Hippocampal formation (tissue), 2 donors: ENCODE data around the gene AP4M1.
"Not testable (repeated sequence)": the region's sequence is repeated elsewhere in the genome, so short reads cannot be mapped to it uniquely, and the experiment has no call there.

Experiments used
- DNase-seq, 2 donors: peaks; one replicate each; lab custom pipeline; 2025; lab: John Stamatoyannopoulos, UW

AP4M1 gene

DNA sequence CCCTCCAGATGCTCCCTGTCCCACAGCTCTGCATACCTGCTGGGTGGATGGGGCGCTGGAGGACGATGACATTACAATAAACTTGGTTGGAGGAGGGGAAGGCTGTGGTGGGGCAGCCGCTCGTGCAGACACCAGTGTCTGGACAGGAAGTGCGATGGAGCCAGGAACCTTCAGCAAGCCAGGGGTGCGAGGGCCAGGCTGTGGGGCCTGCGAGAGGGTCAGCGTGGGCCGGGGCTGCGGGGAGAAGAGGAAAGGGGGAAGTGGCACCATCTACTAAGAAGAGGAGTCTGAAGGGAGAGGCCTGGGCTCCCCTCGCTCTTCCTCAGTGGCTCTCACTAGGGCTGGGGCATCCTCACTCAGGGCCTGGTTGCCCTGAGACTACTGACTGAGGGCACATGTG lies 6.4 kb downstream of the AP4M1 start:
- DNase-seq = no peak

DNA sequence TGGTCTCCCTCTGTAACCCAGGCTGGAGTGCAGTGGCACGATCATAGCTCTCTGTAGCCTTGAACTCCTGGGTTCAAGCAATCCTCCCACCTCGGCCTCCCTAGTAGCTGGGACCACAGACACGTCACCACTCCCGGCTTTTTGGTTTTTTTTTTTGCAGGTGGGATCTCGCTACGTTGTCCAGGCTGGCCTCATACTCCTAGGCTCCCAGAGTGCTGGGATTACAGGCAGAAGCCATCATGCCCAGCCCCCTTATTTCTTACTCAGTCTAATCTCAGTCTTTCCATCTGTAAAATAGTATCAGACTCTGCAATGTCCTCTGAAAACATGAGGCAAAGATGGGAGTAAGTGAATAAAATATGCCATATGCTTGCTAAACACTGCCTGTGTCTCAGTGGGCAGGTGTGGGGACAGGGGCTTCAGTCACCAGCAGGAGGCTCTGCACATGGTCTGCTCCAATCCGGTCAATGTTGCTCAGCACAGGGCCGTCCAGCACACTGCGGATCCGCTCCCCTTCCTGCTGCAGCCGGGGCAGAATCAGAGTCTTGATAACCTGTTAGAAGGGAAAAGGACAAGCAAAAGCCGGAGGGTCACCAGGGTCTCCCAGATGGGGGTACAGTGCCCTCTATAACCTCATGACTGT lies 8.2 kb downstream of the AP4M1 start:
- no peak for DNase-seq

DNA sequence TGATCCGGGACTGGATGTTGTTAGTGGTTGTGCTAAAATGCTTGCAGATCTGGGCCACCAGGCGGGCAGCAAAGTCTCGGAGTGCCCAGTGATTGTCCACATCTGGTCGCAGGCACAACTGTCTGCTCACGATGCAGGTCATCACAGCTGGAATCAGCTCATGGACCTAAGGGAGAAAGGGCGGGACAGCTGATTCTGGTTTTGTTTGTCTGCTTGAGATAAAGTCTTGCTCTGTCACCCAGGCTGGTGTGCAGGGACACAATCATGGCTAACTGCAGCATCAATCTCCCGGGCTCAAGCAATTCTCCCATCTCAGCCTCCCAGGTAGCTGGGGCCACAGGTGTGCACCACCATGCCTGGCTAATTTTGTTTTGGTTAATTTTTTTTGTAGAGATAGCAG lies 9.7 kb downstream of the AP4M1 start:
- DNase-seq = no peak

DNA sequence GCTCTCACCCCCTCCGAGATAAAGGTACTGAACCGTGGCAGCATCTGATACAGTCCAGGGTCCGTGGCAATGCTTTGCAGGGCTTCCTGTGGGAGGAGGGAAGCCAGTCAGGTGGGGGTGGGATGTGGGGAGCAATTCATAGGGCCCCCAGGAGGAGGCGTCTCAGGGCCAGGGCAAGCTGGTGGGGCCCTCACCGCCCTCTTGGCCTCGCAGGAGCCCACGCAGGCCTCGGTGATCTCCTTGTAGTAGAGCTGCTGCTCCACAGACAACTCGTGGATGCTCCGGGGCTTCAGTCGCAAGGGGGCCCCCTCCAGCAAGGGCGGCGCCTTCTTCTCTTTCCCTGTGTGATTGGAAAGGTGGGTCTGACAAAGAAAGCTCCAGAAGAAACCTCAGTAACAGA lies 10.5 kb downstream of the AP4M1 start:
- DNase-seq = no peak

DNA sequence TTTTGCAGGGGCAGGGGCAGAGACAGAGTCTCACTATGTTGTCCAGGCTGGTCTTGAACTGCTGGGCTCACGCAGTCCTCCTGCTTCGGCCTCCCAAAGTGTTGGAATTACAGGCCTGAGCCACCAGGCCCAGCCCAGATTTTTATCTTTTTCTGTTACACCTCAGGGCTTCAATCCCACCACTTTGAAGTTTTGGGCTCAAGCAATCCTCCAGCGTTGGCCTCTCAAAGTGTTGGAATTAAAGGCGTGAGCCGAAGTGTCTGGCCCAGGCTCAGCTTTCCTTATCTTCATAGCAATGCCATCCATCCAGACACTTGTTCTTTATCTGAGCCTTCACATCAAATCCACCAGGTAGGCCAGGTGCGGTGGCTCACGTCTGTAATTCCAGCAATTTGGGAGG lies 13.6 kb downstream of the AP4M1 start:
- DNase-seq = no peak

DNA sequence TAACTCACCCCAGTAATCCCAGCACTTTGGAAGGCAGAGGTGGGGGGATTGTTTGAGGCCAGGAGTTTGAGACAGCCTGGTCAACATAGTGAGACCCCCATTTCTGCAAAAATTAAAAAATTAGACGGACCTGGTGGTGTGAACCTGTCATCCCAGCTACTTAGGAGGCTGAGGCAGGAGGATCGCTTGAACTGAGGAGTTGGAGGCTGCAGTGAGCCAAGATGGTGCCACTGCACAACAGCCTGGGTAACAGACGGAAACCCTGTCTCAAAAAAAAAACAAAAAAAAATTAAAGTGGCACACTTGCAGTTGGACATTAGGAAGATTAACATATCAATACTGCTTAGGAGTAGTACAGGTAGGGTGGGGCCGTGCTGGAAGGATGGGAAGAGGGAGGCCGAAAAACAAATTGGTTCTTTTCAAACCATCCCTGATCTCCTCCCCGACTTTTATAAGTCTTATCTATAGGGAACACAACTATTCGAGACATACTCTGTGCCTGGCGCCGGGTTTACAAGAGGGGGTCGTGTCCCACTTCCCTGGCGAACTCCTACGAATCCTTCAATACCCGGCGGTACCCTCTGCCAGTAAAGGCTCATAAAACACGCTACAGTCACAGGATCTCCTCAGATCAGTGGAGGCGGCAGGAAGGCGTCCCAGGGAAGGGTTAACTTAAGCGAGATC lies 17.1 kb downstream of the AP4M1 start:
- no peak for DNase-seq

DNA sequence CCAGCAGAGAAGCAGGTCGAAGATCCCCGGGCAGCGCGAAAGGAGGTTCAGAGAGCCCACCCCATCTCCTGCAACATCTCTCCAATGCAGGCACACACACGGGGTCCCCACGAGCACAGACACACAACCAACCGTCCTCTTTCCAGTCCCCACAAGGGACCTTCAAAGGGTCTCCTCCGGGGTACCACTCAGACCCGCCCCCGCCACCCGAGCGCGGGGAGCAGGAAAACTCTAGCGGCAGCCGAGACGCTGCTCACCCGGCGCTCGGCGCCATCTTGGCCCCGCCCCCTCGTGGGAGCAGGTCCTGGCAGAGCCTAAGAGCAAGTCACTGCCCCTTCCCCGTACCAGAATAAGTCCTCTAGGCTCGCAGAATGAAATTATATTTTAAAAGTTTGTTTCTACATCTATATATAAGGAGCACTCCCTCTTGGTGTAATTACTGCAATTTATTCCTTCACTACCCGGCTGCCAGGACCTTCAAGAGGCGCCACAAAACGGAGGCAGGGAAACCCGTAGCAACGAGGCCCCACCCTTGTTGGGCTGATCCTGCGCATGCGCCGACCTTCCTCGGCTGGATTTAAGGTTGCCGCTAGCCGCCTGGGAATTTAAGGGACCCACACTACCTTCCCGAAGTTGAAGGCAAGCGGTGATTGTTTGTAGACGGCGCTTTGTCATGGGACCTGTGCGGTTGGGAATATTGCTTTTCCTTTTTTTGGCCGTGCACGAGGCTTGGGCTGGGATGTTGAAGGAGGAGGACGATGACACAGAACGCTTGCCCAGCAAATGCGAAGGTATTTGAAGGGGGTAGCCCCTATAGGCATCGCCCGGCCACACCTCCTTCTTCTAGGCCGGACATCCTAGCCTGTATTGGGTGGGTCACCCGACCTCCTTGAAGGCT lies 17.9 kb downstream of the AP4M1 start, which contains the start of the genes CNPY4 and TAF6:
TSS of gene CNPY4 (plus strand) at position 563 of the 898 bp plus-strand sequence. CDS start at position 674, 111 bp downstream.
TSS of gene TAF6 (minus strand) at position 287 of the 898 bp plus-strand sequence. CDS start 5,149 bp downstream, outside the sequence.
- peak; percentile 92 for DNase-seq

DNA sequence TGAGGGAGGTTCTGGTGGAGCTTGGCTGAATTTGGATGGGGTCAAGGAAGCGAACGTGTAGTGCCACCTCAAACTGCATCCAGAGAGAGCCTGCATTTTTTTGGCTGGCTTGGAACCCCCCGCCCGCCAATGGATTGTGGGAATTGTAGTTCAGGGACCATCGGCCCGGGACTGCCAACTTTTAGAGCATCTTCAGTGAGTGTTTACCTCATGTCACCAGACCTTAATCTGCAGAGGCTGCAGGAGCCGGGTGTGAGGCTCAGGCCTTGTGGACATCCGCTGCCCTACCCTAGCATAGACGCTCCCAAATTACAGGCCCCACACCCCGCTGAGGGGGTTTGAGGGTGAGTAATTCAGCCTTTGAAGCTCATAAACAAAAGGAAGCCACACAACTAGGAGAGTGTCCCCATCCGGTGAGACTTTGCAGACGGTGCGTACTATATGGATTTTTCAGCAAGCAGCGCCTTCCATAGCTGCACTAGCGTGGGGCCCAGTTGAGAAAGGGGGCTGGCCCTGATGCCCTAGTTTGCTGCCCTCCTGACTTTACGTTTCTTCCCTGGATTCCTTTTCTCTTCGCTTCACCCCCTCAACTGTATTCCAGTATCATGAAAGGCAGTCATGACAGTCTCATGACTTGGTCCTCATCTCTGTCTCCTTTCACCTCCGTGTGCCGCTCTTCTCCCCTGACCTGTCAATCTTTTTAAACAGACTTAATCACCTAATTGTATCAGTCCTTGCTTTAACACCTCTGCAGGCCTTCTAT lies 18.7 kb downstream of the AP4M1 start:
- DNase-seq = peak; percentile 85

DNA sequence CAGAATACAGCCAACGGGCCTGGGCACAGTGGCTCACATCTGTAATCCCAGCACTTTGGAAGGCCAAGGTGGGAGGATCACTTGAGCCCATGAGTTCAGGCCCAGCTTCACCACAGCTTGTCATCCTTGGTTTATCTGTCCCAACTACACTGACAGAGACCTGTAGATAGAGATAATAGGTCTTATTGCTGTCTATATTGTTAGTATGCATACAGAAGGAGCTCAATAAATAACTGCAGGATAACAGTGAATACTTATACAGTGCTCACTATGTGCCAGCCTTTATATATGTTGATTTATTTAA lies 19.2 kb downstream of the AP4M1 start:
- DNase-seq = no peak

DNA sequence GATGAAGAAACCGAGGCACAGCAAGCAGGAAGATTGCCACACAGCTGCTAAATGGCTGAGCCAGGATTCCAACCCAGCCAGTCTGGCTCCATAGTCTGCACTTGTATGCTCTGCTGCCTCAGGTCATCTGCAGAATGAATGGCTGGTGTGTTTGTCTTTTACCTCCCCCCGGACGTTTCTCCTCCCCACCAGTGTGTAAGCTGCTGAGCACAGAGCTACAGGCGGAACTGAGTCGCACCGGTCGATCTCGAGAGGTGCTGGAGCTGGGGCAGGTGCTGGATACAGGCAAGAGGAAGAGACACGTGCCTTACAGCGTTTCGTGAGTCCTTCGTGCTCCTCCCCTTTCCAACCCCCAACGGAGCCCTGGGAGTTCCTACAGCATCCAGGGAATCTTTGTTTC lies 20.6 kb downstream of the AP4M1 start:
- DNase-seq = no peak

DNA sequence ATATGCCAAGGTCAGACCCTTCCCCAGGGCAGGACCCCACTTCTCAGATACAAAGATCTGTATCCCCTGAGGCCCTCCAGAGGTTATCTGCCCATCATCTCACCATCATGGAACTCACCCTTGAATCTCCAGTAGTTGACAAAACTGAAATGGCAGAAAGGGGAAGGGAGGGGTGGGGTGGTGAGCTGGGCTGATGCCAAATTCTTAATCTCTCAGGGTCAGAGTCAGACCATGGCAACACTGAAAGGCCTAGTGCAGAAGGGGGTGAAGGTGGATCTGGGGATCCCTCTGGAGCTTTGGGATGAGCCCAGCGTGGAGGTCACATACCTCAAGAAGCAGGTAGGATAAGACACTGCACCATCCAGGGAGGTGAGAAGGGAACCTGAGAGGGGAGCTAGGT lies 21.1 kb downstream of the AP4M1 start:
- DNase-seq = no peak

DNA sequence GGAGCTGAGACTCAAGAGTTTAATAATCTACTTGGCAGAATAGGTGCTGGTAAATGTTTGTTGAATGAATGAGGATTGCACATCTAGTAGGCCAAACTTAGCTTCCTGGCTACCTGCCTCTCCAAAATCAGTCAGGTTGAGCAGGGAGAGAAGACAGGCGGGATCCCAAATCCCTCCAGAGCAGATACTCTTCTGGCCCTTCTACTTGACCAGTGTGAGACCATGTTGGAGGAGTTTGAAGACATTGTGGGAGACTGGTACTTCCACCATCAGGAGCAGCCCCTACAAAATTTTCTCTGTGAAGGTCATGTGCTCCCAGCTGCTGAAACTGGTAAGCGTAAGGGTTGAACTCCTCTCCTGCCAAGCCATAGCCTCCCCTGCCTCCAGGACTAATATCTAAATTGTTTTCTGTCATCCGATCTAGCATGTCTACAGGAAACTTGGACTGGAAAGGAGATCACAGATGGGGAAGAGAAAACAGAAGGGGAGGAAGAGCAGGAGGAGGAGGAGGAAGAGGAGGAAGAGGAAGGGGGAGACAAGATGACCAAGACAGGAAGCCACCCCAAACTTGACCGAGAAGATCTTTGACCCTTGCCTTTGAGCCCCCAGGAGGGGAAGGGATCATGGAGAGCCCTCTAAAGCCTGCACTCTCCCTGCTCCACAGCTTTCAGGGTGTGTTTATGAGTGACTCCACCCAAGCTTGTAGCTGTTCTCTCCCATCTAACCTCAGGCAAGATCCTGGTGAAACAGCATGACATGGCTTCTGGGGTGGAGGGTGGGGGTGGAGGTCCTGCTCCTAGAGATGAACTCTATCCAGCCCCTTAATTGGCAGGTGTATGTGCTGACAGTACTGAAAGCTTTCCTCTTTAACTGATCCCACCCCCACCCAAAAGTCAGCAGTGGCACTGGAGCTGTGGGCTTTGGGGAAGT lies 23.1 kb downstream of the AP4M1 start:
- no peak for DNase-seq

DNA sequence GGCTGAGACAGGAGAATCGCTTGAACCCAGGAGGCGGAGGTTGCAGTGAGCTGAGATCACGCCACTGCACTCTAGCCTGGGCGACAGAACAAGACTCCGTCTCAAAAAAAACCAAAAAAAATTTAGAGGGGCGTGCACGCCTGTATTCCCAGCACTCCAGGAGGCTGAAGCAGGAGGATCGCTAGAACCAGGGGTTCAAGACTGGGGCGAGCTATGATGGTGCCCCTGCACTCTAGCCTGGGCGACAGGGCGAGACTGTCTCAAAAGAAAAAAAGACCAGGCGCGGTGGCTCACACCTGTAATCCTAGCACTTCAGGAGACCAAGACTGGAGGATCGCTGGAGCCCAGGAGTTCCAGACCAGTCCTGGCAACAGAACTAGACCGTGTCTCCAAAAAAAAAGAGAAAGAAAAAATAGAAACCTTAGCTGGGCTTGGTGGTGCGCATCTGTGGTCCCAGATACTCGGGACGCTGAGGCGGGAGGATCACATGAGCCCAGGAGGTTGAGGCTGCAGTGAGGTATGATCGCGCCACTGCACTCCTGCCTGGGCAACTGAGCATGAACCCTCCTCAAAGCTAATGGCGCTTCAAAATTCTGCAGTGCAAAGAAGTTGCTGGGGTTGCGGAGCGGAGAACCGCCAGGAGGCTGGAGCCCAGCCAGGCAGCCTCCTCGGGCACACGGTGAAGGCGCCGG lies 24.9 kb downstream of the AP4M1 start:
- DNase-seq = no peak

DNA sequence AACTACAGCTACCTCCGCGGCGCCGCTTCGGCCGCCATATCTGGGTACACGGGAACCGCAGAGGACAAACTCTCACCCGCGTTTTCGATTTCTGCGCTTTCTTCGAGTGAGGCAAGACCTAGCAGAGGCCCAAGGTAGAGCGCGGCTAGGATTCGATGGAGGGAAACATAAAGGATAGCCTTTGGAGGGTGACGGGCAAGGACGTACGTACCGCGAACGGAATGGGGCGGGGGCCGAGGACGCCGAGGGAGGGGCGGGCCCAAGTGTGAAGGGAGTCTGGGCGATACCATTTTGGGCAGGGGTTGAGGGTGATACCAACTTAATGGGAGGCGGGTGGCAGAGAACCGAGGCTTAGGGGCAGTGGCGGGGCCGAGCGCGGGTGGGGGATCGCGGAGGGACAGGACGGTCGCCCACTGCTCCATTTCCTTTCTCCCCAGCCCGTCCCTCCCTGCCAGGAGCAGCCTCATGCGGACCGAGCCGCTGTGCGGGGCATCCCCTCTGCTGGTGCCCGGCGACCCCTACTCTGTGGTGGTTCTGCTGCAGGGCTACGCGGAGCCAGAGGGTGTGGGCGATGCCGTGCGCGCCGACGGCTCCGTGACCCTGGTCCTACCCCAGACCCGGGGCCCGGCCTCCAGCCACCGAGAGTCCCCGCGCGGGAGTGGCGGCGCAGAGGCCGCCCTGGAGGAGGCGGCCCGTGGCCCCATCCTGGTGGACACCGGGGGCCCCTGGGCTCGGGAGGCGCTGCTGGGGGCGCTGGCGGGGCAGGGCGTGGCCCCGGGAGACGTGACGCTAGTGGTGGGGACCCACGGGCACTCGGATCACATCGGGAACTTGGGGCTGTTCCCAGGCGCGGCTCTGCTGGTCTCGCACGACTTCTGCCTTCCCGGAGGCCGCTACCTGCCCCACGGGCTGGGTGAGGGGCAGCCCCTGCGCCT lies 25.8 kb downstream of the AP4M1 start, which contains the start of gene MBLAC1:
TSS of gene MBLAC1 (plus strand) at position 37 of the 935 bp plus-strand sequence. CDS start at position 466, 429 bp downstream.
- peak; percentile 86 to 96 for DNase-seq

DNA sequence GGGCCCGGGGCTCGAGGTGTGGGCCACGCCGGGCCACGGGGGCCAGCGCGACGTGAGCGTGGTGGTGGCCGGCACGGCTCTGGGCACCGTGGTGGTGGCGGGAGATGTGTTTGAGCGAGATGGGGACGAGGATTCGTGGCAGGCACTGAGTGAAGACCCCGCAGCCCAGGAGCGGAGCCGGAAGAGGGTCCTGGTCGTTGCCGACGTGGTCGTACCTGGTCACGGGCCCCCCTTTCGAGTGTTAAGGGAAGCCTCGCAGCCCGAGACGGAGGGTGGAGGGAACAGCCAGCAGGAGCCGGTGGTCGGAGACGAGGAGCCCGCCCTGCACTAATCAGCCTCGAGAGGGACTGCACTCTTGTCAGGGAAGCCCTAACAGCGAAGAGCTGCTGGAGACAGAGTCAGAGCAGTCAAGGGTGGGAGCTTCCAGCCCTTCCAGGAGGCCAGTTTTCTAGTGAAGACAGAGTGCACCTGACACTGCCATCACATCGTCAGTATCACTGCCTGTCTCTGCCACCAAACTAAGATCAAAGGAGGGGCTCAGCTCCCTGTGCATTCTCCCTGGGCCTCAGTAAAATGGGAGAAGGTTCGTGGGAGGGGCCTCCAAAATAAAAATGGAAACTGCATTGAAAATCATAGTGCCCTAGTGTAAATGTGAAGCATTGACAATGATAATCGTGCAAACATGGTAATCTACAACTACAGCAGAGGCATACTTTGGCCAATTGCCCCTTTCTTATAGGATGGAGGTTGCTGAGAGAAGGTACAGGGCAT lies 26.6 kb downstream of the AP4M1 start:
- peak in 1 of 2 donors; percentile 13 for DNase-seq

DNA sequence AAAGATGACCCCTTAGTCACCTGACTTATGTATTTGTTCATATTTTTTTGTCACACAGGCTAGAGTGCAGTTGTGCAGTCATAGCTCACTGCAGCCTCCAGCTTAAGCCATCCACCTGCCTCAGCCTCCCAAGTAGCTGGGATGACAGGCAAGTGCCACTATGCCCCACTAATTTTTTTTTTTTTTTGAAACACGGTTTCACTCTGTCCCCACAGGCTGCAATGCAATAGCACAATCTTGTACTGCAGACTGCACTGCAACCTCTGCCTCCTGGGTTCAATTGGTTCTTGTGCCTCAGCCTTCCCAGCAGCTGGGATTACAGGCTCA lies 27.2 kb downstream of the AP4M1 start:
- no peak for DNase-seq

DNA sequence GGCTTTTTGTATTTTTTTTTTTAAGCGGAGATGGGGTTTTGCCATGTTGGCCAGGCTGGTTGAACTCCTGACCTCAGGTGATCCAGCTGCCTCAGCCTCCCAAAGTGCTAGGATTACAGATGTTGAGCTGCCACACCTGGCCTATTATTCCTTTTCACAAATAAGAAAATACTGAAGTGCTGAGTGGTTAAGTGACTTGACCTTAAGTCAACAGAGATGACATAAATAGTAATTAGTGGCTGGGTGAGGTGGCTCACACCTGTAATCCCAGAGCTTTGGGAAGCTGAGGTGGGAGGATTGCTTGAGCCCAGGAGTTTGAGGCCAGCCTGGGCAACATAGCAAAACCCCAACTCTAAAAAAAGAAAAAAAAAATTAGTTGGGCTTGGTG lies 28.8 kb downstream of the AP4M1 start:
- DNase-seq = not testable (repeated sequence)
